H1 (cell line): ENCODE measurements around the gene RTEL1. TPM values are rescaled to one million over a fixed set of nuclear protein-coding genes. Genes with fewer than 3 reads are reported as not detected.
A peak's percentile ranks its signal among the peaks of the same experiment; 100 is the strongest.

Source experiments
- CTCF ChIA-PET: fragments of 300-600 bp; sonication (Branson Sonifier 250); formaldehyde crosslinking; loops from one replicate; lab custom pipeline; 2021; ENCODE audit not compliant: partially characterized antibody; lab: Charles Lee
- POLR2A ChIA-PET: fragments of 300-600 bp; sonication (Branson Sonifier 250); formaldehyde crosslinking; loops from one replicate; lab custom pipeline; 2021; ENCODE audit warnings: inconsistent platforms; ENCODE audit not compliant: partially characterized antibody; lab: Charles Lee
- DNase-seq, 2 experiments: peaks; one replicate each; pipeline versions ENCODE4 v3.0.0 to v3.0.0-alpha.2; 2010 to 2022; ENCODE audit warnings: low spot score in 2 of 2, low read depth in 1 of 2, mixed read lengths in 1 of 2
- FAIRE-seq: peaks from 2 replicates; lab custom pipeline; 2011; peaks lifted over from hg19 to GRCh38; lab: Jason Lieb, UNC
- H2AFZ ChIP-seq: 2 replicates; pipeline ENCODE4 v1.8.1; 2012; ENCODE audit warnings: low read length, inconsistent platforms
- H2AK5ac ChIP-seq: 2 replicates; pipeline ENCODE4 v1.6.1; 2013; ENCODE audit warnings: low read depth, low read length
- H2BK120ac ChIP-seq: replicated peaks from 2 replicates; pipeline ENCODE3; 2013; ENCODE audit warnings: low read depth, low read length, inconsistent platforms
- H2BK12ac ChIP-seq: 2 replicates; pipeline ENCODE4 v1.6.1; 2013; ENCODE audit warnings: low read depth, low read length
- H2BK15ac ChIP-seq: 2 replicates; pipeline ENCODE4 v1.6.1; 2013; ENCODE audit warnings: low read length
- H2BK20ac ChIP-seq: 2 replicates; pipeline ENCODE4 v1.6.1; 2013; ENCODE audit warnings: low read length
- H2BK5ac ChIP-seq: 2 replicates; pipeline ENCODE4 v1.6.1; 2013; ENCODE audit warnings: low read depth, low read length
- H3K14ac ChIP-seq: 2 replicates; pipeline ENCODE4 v1.6.1; 2013; ENCODE audit warnings: inconsistent platforms; ENCODE audit not compliant: insufficient read length
- H3K18ac ChIP-seq: 2 replicates; pipeline ENCODE4 v1.6.1; 2013; ENCODE audit warnings: low read length; ENCODE audit errors: extremely low read depth
- H3K23ac ChIP-seq: 2 replicates; pipeline ENCODE4 v1.6.1; 2013; ENCODE audit warnings: inconsistent platforms; ENCODE audit not compliant: insufficient read length
- H3K23me2 ChIP-seq: 2 replicates; pipeline ENCODE4 v1.6.1; 2013; ENCODE audit warnings: low read depth, low read length
- H3K27ac ChIP-seq: 2 replicates; pipeline ENCODE4 v1.6.1; 2011; ENCODE audit warnings: low read depth, low read length, inconsistent platforms
- H3K27me3 ChIP-seq, 4 experiments: replicated peaks in 1 of 4; 1 replicate in 1 of 4; 2 replicates in 3 of 4; pipeline versions ENCODE4 v1.6.1 to v1.8.1; 2011 to 2013; ENCODE audit warnings: low read length in 3 of 4, mild to moderate bottlenecking in 3 of 4, inconsistent platforms in 2 of 4, mixed read lengths in 2 of 4, moderate library complexity in 1 of 4; ENCODE audit not compliant: control insufficient read depth in 3 of 4, insufficient read depth in 3 of 4; ENCODE audit errors: extremely low read depth in 1 of 4
- H3K36me3 ChIP-seq, 4 experiments: 2 replicates each; pipeline versions ENCODE4 v1.6.1 to v1.8.1; 2011 to 2013; ENCODE audit warnings: mild to moderate bottlenecking in 4 of 4, low read length in 3 of 4, moderate library complexity in 2 of 4, control low read depth in 1 of 4, inconsistent platforms in 1 of 4; ENCODE audit not compliant: insufficient read depth in 4 of 4, control insufficient read depth in 2 of 4
- H3K4ac ChIP-seq: replicated peaks from 2 replicates; pipeline ENCODE3; 2013; ENCODE audit warnings: low read length, low read depth, mixed read lengths, inconsistent platforms; ENCODE audit not compliant: insufficient read length
- H3K4me1 ChIP-seq, 4 experiments: replicated peaks in 1 of 4; 1 replicate in 1 of 4; 2 replicates in 3 of 4; pipeline versions ENCODE4 v1.6.1 to v1.8.1; 2011 to 2013; ENCODE audit warnings: low read length in 3 of 4, inconsistent platforms in 2 of 4, mixed read lengths in 1 of 4; ENCODE audit not compliant: insufficient read depth in 4 of 4, control insufficient read depth in 3 of 4
- H3K4me2 ChIP-seq, 2 experiments: 2 replicates each; pipeline versions ENCODE4 v1.6.1 to v1.8.1; 2011 to 2013; ENCODE audit warnings: low read depth in 2 of 2, low read length in 2 of 2, control low read depth in 1 of 2, inconsistent platforms in 1 of 2, mild to moderate bottlenecking in 1 of 2; ENCODE audit not compliant: insufficient read depth in 1 of 2
- H3K4me3 ChIP-seq, 4 experiments: fragments of 200-600, 300-600 bp in 1 of 4; sonication (generic), shearing (Covaris generic), sonication (Bioruptor Twin) in 1 of 4; 2 replicates each; pipeline versions ENCODE4 v1.5.1 to v1.8.1; 2011 to 2016; ENCODE audit warnings: low read length in 4 of 4, low read depth in 3 of 4, control low read depth in 2 of 4, inconsistent platforms in 2 of 4, mild to moderate bottlenecking in 2 of 4, mixed read lengths in 1 of 4, moderate library complexity in 1 of 4; ENCODE audit not compliant: insufficient read depth in 2 of 4; ENCODE audit errors: extremely low read depth in 1 of 4
- H3K56ac ChIP-seq: replicated peaks from 2 replicates; pipeline ENCODE3; 2013; ENCODE audit warnings: low read depth, mild to moderate bottlenecking, mixed read lengths, low read length, inconsistent platforms; ENCODE audit not compliant: insufficient read length
- H3K79me1 ChIP-seq: 2 replicates; pipeline ENCODE4 v1.6.1; 2013; ENCODE audit warnings: low read depth, low read length, control low read depth
- H3K79me2 ChIP-seq, 2 experiments: 2 replicates each; pipeline versions ENCODE4 v1.6.1 to v1.8.1; 2012 to 2013; ENCODE audit warnings: low read length in 2 of 2, mild to moderate bottlenecking in 2 of 2, inconsistent platforms in 1 of 2; ENCODE audit not compliant: insufficient read depth in 2 of 2, control insufficient read depth in 1 of 2
- H3K9ac ChIP-seq, 4 experiments: replicated peaks in 1 of 4; 1 replicate in 1 of 4; 2 replicates in 3 of 4; pipeline versions ENCODE4 v1.6.1 to v1.8.1; 2011 to 2013; ENCODE audit warnings: low read depth in 3 of 4, low read length in 3 of 4, control low read depth in 2 of 4, mild to moderate bottlenecking in 2 of 4, moderate library complexity in 2 of 4, inconsistent platforms in 1 of 4; ENCODE audit errors: extremely low read depth in 1 of 4
- H3K9me3 ChIP-seq, 2 experiments: 2 replicates each; pipeline versions ENCODE4 v1.6.1 to v1.8.1; 2012 to 2013; ENCODE audit warnings: mild to moderate bottlenecking in 2 of 2, moderate library complexity in 2 of 2, control low read depth in 1 of 2, inconsistent platforms in 1 of 2, low read depth in 1 of 2, low read length in 1 of 2, mixed read lengths in 1 of 2; ENCODE audit not compliant: insufficient read depth in 2 of 2
- H4K20me1 ChIP-seq, 2 experiments: replicated peaks in 1 of 2; 2 replicates each; pipeline versions ENCODE3 to v1.8.1; 2011 to 2013; ENCODE audit warnings: inconsistent platforms in 2 of 2, low read length in 2 of 2, mild to moderate bottlenecking in 1 of 2; ENCODE audit not compliant: insufficient read depth in 2 of 2, control insufficient read depth in 1 of 2
- H4K5ac ChIP-seq: 2 replicates; pipeline ENCODE4 v1.6.1; 2013; ENCODE audit warnings: low read length, low read depth, mixed read lengths, inconsistent platforms; ENCODE audit not compliant: insufficient read length
- H4K8ac ChIP-seq: 2 replicates; pipeline ENCODE4 v1.8.0; 2013; ENCODE audit warnings: mild to moderate bottlenecking, moderate library complexity, low read length, inconsistent platforms; ENCODE audit not compliant: insufficient read depth; ENCODE audit errors: extremely low read depth
- H4K91ac ChIP-seq: replicated peaks from 2 replicates; pipeline ENCODE3; 2013; ENCODE audit warnings: low read length, mixed read lengths, inconsistent platforms; ENCODE audit not compliant: insufficient read length
- CBX5 ChIP-seq: fragments of 300-800, 300-1000 bp; sonication (generic); IDR thresholded peaks from 2 replicates; pipeline ENCODE4 v1.7.1; 2016; ENCODE audit warnings: antibody characterized with exemption, low read length, low read depth
- CREB1 ChIP-seq: IDR thresholded peaks from 2 replicates; pipeline ENCODE4 v1.6.1; 2012; ENCODE audit warnings: inconsistent platforms
- CTBP2 ChIP-seq: IDR thresholded peaks from 2 replicates; pipeline ENCODE4 v1.7.0; 2011; ENCODE audit warnings: borderline replicate concordance, mild to moderate bottlenecking, moderate library complexity, mixed read lengths, low read length; ENCODE audit not compliant: insufficient read depth, insufficient read length
- WGBS, 2 experiments: shearing (Covaris generic) in 1 of 2; methylation state at CpG; one replicate each; pipeline versions ENCODE4 v1.1.6 to v1.1.7; 2013 to 2015; ENCODE audit warnings: low lambda C conversion rate in 2 of 2, mixed read lengths in 2 of 2, inconsistent platforms in 1 of 2, low coverage in 1 of 2, missing lambda C conversion rate in 1 of 2; ENCODE audit not compliant: insufficient replicate concordance in 2 of 2, insufficient coverage in 1 of 2, insufficient read length in 1 of 2; ENCODE audit errors: extremely low coverage in 1 of 2, missing lambda C conversion rate in 1 of 2; 5-methylcytosine and 5-hydroxymethylcytosine counted together
- polyA plus RNA-seq, 7 experiments: library from polyadenylated mRNA; depleted of rRNA in 3 of 7; stranded (reverse) in 5 of 7; unstranded in 2 of 7; fragments of >200 nt in 5 of 7; fragments of 200-250 nt in 2 of 7; gene quantifications; 1 replicate in 5 of 7; 2 replicates in 1 of 7; 4 replicates in 1 of 7; pipeline versions ENCODE4 v1.2.1 to v1.2.3, GENCODE V29; 2011 to 2013; ENCODE audit warnings: missing spikeins in 2 of 7, mixed read lengths in 2 of 7
- total RNA-seq: library from RNA; stranded (reverse); fragmentation: NEBNext Ultra II Directional; extraction: Animal tissue kit (Norgen Biotek cat#: 25700); gene quantifications from 2 replicates; pipeline ENCODE4 v1.2.1, GENCODE V29; 2021

The RTEL1 gene
- total and polyA plus RNA-seq, 2 of the 8 experiments (the other 6 are each of a cell fraction or from before 2014, with no cell fraction given): 16.2 to 37.1 TPM

GRCh38 chr20:63741676-63742380, 83.7 kb downstream of the RTEL1 start:
- Histone ChIP-seq H3K27ac (no peak overlapping the region), H3K4me2 (peak overlapping the region; percentile 70 to 75; a peak in 2 of 4 replicates), H3K79me1 (no peaks in the 10 kb centered on the region), H3K27me3 (peaks cover 0 to 12% (median 8%) of the 10 kb centered on the region in 4 experiments; a peak in 4 of 7 replicates), H2BK20ac (no peak overlapping the region), H4K5ac (no peak overlapping the region), H2AFZ (no peak overlapping the region), H3K14ac (no peak overlapping the region), H3K56ac (no peak overlapping the region), H3K9me3 (no peaks in the 10 kb centered on the region), H2BK120ac (no peak overlapping the region), H3K4ac (no peak overlapping the region), H3K4me1 (peaks cover 0 to 20% (median 11%) of the 10 kb centered on the region in 4 experiments; a peak in 6 of 7 replicates), H2BK15ac (no peak overlapping the region), H3K36me3 (peaks cover 0 to 12% (median 6%) of the 10 kb centered on the region in 4 experiments; a peak in 3 of 8 replicates), H2BK5ac (peak overlapping the region; percentile 78), H4K8ac (no peak overlapping the region; the same call in 1 of the 2 replicates), H3K9ac (no peak overlapping the region), H4K20me1 (peaks cover 0 to 7% of the 10 kb centered on the region in 2 experiments), H4K91ac (no peak overlapping the region), H2BK12ac (no peak overlapping the region), H3K23me2 (peaks cover 13% of the 10 kb centered on the region; the same call in 1 of the 2 replicates), H3K4me3 (peak overlapping the region in 1 of 4 experiments; percentile 83; a peak in 2 of 8 replicates), H3K18ac (peak overlapping the region; percentile 2; the same call in 1 of the 2 replicates), H2AK5ac (no peak overlapping the region), H3K23ac (no peak overlapping the region), H3K79me2 (no peaks in the 10 kb centered on the region)
- ChIA-PET POLR2A (interaction anchor here (0.6 to 2.6 kb wide), 8 partner anchors 9 to 214 kb away, joined by 3 to 23 read pairs (median 7); partner anchors contain the start of genes ARFRP1, RTEL1, TPD52L2 and UCKL1), CTCF (interaction anchor here (0.6 to 2.2 kb wide), 11 partner anchors 9 to 264 kb away, joined by 3 to 18 read pairs (median 4); no protein-coding TSS in a partner anchor)
- peak in 1 of 2 experiments; percentile 41 for DNase-seq
- 83% methylated on average over 17 of the region's 30 CpGs; no CpG with 5 or more reads in 1 of the 2 experiments for WGBS, 2 experiments
- no peak for FAIRE-seq
- TF ChIP-seq CTBP2 (no peak), CBX5 (no peak), CREB1 (no peak)
